ENCODE measurements around the gene ERVMER34-1.

ERVMER34-1 gene

GRCh38 chr4:52701207-52701606, 50.0 kb downstream of the ERVMER34-1 start:
- Histone ChIP-seq H3K4me1 (ENCODE audit: insufficient read depth, insufficient read length) (no peaks in the 10 kb centered on the region), H3K36me3 (ENCODE audit: insufficient read depth, insufficient read length, low read length) (no peaks in the 10 kb centered on the region), H3K9me3 (ENCODE audit: insufficient read depth, low read length) (no peaks in the 10 kb centered on the region), H3K27me3 (ENCODE audit: insufficient read depth, insufficient read length) (no peaks in the 10 kb centered on the region), H3K4me3 (ENCODE audit: insufficient read length, low read depth) (no peak overlapping the region), H3K9ac (ENCODE audit: insufficient read length, low read depth) (no peak overlapping the region)
- no peak for DNase-seq (ENCODE audit: low read depth, low spot score)
- TF ChIP-seq YY1 (IDR thresholded peaks at IDR 0.05; ENCODE audit: insufficient read depth, insufficient read length), result no peak
- no peak for TF ChIP-seq SUZ12 (IDR thresholded peaks at IDR 0.05; ENCODE audit: extremely low read depth, insufficient read depth, insufficient read length)
- TF ChIP-seq ZNF274 (IDR thresholded peaks at IDR 0.05; ENCODE audit: low read depth, low read length), result no peak

GRCh38 chr4:52694936-52695335, 56.3 kb downstream of the ERVMER34-1 start:
- Histone ChIP-seq H3K9me3 (ENCODE audit: insufficient read depth, low read length) (no peaks in the 10 kb centered on the region), H3K27me3 (ENCODE audit: insufficient read depth, insufficient read length) (no peaks in the 10 kb centered on the region)
- no peak for TF ChIP-seq SUZ12 (IDR thresholded peaks at IDR 0.05; ENCODE audit: extremely low read depth, insufficient read depth, insufficient read length)
- TF ChIP-seq ZNF274 (IDR thresholded peaks at IDR 0.05; ENCODE audit: low read depth, low read length), result no peak
- TF ChIP-seq YY1 (IDR thresholded peaks at IDR 0.05; ENCODE audit: insufficient read depth, insufficient read length), result no peak

GRCh38 chr4:52693492-52693891, 57.7 kb downstream of the ERVMER34-1 start:
- DNase-seq (ENCODE audit: low read depth, low spot score), result no peak
- H3K27me3 ChIP-seq (ENCODE audit: insufficient read depth, insufficient read length), result no peaks in the 10 kb centered on the region
- H3K36me3 ChIP-seq (ENCODE audit: insufficient read depth, insufficient read length, low read length), result no peaks in the 10 kb centered on the region
- TF ChIP-seq SUZ12 (IDR thresholded peaks at IDR 0.05; ENCODE audit: extremely low read depth, insufficient read depth, insufficient read length), result no peak
- no peak for TF ChIP-seq YY1 (IDR thresholded peaks at IDR 0.05; ENCODE audit: insufficient read depth, insufficient read length)
- TF ChIP-seq ZNF274 (IDR thresholded peaks at IDR 0.05; ENCODE audit: low read depth, low read length), result no peak
- no peaks in the 10 kb centered on the region for H3K9me3 ChIP-seq (ENCODE audit: insufficient read depth, low read length)
- no peaks in the 10 kb centered on the region for H3K4me1 ChIP-seq (ENCODE audit: insufficient read depth, insufficient read length)
- no peak overlapping the region for H3K4me3 ChIP-seq (ENCODE audit: insufficient read length, low read depth)
- no peak overlapping the region for H3K9ac ChIP-seq (ENCODE audit: insufficient read length, low read depth)

More at GRCh38 chr4:52694936-52695335, 56.3 kb downstream of the ERVMER34-1 start:
- H3K4me3 ChIP-seq (ENCODE audit: insufficient read length, low read depth), result no peak overlapping the region
- no peaks in the 10 kb centered on the region for H3K36me3 ChIP-seq (ENCODE audit: insufficient read depth, insufficient read length, low read length)
- H3K9ac ChIP-seq (ENCODE audit: insufficient read length, low read depth), result no peak overlapping the region
- no peaks in the 10 kb centered on the region for H3K4me1 ChIP-seq (ENCODE audit: insufficient read depth, insufficient read length)
- DNase-seq (ENCODE audit: low read depth, low spot score), result no peak

All from NT2/D1 (cell line).